Measurements from ENCODE around the gene ZNF33B.
A peak's percentile ranks its signal among the peaks of the same experiment; 100 is the strongest.
"Not testable (repeated sequence)": the region's sequence is repeated elsewhere in the genome, so short reads cannot be mapped to it uniquely, and the experiment has no call there.

ZNF33B gene

DNA sequence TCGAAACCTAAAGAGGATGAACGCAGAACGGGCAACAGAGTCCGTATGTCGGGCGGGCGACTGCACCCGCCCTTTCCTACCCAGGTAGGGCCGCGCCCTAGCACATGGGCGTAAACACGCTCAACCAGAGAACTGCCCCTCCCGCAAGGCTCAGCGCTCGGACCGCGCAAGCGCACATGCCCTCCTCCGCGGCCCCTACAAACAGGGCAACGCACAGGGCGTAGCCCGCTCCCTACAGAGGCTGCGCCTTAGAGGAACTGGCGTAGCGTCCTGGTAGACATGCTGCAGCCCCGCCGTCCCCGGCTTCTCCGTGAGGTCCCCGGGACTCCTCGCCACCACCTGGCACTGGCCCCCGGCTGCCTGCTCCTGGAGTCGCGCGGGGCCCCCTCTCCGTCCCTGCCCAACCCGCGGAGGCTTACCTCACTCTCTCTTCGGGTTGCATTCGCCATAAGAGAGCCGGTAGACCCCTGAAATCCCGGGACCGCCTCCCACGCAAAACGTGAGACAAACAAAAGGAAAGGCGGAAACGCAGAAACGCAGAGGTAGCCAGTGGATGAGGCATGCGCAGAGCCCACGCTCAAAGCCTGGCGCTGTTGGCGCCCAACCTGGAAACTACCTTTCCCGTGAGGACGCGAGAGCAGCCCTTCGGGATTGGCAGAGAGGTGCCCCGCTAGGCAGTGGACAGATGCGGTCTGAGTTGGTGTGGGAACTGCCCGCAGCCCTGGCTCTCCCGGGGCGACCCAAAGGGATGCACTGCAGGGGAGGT, at the start of gene ZNF33B:
ZNF33B (minus strand) TSS at position 516 of the 766 bp plus-strand sequence. CDS start 1,642 bp downstream, outside the sequence.
- DNase-seq (ENCODE audit: low read depth): peak; percentile 78

DNA sequence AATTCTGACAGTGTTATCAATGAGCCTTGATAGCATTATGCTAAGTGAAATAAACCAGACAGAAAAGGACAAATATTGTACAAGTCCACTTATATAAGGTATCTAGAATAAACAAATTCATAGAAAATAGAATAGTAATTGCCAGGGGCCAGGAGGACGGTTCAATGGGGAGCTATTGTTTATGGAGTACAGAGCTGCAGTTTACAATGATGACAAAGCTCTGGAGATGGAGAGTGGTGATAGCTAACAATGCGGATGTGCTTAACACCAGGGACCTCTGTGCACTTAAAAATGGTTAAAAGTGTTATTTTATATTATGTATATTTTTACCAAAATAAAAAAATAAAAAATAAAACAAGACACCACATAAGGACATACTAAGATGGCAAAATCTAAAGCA, 46.1 kb upstream of the ZNF33B start:
- DNase-seq (ENCODE audit: low read depth): no peak

DNA sequence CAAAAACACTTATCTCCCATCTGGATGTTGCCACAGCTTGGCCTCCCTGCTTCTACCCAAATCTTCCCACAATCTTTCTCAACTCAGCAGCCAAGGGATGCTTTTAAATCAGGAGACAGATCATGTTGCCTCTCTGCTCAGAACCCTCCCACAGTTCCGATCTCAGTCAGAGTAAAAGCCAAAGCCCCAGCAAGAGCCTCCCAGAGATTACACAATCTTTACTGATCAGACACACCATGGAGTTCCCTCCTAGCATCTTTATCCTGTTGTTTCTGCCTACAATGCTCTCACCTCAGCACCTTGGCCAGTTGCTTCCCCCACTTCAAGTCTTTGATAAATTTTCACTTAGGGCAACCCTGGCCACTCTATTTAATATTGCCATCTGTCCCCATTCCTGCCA, 41.9 kb upstream of the ZNF33B start:
- no peak for DNase-seq (ENCODE audit: low read depth)

DNA sequence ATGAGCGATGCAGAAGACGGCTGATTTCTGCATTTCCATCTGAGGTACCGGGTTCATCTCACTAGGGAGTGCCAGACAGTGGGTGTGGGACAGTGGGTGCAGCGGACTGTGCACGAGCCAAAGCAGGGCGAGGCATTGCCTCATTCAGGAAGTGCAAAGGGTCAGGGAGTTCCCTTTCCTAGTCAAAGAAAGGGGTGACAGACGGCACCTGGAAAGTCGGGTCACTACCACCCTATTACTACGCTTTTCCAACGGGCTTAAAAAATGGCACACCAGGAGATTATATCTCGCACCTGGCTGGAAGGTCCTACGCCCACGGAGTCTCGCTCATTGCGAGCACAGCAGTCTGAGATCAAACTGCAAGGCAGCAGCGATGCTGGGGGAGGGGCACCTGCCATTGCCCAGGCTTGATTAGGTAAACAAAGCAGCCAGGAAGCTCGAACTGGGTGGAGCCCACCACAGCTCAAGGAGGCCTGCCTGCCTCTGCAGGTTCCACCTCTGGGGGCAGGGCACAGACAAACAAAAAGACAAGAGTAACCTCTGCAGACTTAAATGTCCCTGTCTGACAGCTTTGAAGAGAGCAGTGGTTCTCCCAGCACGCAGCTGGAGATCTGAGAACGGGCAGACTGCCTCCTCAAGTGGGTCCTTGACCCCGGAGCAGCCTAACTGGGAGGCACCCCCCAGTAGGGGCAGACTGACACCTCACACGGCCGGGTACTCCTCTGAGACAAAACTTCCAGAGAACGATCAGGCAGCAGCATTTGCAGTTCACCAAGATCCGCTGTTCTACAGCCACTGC, 27.0 kb upstream of the ZNF33B start:
- not testable (repeated sequence) for DNase-seq (ENCODE audit: low read depth)

DNA sequence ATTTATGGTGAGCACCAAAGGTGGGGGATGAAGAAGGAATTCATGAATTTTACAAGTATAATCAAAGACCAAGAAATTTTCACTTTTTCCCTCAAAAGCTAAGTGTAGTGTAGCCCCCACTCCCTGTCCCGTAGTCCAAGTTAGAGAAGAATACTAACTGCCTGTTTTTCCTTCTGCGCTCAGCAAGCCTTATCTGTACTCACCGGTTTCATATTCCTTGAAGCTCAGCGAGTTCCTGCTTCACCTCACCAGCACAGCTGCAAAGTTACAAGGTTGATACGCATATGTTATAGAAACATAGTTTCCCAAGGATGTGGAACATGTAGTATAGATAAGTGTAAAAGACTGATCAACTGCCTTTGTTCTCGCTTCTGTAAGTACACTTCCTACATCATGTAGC, 16.0 kb upstream of the ZNF33B start:
- DNase-seq (ENCODE audit: low read depth): no peak

DNA sequence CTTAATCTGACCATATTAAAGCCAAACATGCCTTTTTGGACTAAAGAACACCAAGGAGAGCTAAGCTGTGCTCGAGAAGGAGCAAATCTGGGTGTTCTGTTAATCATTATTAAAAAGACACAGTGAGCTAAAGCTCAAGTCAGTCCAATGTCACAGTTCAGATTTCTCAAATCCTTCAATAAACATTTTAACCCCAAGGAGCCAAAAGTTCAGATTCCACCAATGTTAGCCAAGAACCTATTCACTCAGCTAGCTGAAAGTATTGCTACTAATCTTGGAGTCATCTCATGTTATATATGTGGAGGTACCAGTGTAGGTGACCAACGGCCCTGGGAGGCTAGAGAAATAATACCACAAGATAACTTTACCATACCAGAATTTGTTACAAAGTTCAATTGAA, 14.5 kb upstream of the ZNF33B start:
- DNase-seq (ENCODE audit: low read depth): no peak

DNA sequence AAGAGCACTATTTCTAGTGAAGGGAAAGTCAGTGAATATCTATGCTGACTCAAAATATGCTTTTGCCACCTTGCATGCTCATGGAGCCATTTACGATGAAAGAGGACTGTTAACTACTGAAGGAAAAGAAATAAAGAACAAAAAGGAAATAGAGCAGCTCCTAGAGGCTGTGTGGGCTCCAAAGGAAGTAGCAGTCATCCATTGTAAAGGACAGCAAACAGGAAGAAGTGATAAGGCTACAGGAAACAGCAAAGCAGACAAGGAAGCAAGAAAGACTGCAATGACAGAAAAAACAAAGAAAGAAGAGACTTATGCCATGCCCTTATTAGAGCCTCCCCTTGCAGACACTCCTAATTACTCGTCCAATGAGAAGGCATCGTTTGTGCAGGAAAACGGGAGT, 12.0 kb upstream of the ZNF33B start:
- DNase-seq (ENCODE audit: low read depth): no peak

DNA sequence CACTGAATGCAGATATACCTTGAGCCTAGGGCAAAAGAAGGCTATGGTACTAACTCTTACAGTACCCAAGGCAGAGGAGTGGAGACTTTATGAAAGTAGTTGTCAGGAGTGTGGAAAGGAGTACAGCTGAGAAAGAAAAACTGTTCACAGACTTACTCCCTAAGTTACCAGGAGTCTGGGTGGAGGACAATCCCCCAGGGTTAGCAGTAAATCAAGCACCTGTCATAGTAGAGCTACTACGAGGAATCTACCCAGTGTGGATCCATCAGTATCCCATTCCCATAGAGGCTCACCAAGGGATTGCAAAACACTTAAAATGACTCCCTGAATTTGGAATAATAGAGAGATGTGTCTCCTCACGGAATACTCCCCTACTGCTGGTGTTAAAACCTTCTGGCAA, 10.1 kb upstream of the ZNF33B start:
- no peak for DNase-seq (ENCODE audit: low read depth)

DNA sequence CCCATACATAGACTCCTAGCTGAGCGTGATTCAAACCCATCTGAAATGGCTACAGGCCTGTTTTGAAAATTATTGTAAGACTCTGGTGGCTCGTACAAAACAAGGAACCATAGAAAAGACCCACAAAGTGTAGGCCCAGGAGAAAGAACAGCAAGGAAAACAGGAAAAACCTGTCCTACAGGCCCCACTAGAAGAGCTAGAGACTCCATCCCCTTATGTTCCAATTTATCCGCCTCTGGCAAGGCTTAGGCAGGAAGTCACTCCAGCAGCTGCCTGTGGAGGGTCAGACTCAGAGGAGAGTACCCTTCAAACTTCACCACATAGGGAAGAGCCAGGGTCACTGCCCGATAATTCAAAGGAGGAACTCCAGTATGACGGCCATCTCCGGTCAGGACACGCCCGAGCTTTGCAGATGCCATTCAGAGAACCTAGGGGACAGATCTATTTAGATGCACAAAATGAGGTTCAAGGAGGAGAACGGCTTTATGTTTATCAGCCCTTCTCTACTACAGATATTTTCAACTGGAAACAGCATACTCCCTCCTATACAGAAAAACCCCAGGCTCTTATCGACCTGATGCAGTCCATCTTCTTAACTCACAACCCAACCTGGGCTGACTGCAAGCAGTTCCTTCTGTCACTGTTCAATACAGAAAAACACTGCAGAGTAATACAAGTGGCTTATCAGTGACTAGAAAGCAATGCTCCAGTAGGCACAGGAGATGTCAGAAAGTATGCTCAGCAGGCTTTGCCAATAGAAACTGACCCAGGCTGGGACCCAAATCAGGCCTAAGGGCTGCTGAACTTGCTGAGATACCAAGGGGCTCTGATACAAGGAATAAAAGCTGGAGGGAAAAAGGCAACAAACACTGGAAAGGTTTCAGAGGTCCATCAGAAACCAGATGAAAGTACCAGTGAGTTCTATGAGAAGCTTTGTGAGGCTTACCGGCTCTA, 8.6 kb upstream of the ZNF33B start:
- no peak for DNase-seq (ENCODE audit: low read depth)

DNA sequence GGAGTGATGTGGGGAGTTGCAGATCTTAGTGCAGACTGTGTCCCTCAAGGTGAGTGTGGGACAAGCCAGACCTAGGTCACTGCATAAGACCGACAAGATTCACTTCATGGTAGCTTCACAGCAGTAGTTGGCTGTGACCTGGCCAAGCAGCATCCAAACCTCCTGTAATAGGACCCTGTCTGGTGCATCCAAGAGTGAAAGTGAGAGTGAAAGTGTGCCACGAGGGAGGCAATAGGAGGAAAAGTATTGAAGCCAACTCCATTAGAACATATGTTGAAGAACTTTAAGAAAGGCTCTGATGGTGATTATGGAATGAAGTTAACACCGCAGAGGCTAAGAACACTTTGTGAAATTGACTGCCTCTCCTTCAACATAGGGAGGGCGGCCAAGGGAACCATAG, 7.8 kb upstream of the ZNF33B start:
- no peak for DNase-seq (ENCODE audit: low read depth)

DNA sequence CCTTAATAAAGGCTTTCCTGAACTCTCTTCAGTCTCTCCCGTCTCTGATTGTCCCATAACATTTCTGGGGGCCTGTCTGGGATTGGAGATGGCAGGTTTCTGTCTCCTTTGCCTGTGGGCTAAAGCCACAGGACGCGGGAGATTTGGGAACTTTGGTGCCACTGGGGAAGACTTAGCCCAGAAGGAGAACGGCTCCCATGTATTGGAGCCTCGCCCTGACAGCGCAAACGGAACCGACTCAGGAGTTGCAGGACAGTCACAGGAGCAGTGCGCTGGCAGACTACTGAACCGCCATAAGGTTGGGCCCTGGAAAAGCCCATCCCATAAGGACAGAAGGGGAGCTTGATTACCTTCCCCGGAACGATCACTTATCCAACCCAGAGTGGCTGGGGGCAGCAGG, 7.1 kb upstream of the ZNF33B start:
- no peak for DNase-seq (ENCODE audit: low read depth)

DNA sequence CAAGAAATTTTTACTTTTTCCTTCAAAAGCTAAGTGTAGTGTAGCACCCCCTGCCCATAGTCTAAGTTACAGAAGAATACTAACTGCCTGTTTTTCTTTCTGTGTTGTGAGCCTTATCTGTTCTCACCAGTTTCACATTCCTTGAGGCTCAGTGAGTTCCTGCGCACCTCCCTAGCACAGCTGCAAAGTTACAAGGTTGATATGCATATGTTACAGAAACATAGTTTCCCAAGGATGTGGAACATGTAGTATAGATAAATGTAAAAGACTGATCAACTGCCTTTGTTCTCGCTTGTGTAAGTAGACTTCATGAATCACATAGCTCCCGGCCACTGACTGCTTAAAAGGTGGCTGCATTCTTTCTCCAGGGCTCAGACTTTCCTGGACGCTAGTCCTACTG, 6.7 kb upstream of the ZNF33B start:
- DNase-seq (ENCODE audit: low read depth): no peak

DNA sequence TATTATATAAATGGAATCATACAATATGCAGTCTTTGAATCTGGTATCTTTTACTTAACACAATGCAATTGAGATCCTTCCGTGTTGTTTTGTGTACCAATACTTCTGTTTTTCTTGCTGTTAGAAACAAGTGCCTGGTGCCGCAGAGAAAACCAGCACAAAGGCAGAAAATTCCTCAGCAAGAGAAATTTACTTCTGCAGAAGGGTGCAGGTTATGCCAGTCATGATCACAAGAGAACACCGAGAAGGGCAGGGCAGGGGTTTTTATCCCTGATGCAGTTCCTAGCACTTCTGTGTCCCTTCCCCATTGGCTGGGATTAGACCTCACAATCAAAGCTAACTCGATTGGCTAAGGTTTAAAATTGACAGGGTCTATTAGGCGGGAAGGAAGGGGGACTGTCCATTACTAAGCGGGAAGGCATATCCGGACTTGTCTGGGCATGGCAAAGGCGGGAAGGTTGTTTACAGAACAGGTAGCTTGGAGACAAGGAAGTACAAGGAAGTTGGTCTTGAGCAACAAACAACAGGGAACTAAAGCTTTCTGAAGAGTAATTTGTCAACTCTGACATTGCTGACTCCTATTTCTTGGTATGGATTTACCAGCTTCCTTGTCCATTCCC, 2.4 kb upstream of the ZNF33B start:
- DNase-seq (ENCODE audit: low read depth): no peak

DNA sequence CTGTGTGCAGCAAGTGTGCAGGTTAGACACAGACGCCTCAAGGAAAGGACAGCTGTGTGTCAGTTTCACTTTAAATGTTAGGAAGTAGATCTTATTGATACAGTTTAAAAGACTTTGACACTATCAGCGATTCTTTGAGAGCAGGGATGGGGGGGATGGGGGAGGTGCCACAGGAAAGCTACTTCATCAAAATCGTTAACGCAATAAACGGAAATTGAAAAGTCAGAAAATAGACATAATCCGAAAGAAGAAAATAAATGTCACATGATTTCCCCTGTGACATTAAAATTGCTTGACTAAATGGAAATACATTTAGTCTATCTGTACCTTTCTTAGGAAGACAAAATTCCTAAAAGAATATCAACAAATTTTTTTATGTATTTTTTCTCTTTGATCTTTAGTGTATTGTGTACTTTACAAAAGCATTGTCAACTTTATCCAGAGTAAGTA, 476 bp upstream of the ZNF33B start:
- DNase-seq (ENCODE audit: low read depth): no peak

DNA sequence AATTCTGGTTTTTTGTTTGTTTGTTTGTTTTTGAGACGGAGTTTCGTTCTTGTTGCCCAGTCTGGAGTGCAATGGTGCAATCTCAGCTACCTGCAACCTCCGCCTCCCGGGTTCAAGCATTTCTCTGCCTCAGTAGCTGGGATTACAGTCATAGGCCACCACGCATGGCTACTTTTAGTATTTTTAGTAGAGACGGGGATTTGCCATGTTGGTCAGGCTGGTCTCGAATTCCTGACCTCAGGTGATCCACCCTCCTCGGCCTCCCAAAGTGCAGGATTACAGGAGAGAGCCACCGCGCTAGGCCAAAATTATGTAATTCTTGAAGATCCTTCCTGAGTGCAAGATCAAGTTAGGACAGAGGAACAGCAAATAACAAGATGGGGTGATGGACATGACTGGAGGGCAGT, 719 bp downstream of the ZNF33B start:
- DNase-seq (ENCODE audit: low read depth): no peak

DNA sequence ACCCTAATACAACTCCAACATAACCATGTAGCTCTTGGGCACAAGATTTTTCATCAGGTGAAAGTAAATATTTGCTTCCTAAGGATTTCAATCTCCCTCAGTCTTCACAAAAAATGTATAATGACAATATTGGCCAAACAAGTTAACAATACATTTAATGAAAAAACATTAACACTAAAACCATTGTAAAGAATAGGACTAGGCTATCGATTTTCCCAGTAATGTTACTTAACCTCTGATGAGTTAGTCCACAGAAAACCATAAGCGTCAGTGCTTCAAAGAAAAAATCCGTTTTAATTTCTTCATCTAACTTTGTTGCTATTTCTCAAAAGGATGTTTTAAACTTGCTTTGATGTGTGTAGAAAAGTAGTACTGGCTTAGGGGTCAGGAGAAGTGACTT, 1.2 kb downstream of the ZNF33B start:
- no peak for DNase-seq (ENCODE audit: low read depth)

DNA sequence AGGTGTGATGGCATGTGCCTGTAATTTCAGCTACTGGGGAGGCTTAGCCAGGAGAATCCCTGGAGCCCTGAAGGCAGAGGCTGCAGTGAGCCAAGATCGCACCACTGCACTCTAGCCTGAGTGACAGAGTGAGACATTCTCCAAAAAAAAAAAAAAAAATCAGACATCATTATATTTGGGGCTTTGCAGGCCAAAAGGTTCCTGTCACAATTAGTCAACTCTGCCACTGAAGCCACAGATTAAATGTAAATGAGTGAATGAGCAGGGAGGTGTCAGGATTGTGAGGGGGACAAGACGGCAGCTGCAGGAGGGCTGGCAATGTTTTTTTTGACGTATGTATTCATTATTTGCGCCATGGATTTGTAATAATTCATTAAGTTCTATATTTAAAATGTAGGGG, 3.3 kb downstream of the ZNF33B start:
- no peak for DNase-seq (ENCODE audit: low read depth)

DNA sequence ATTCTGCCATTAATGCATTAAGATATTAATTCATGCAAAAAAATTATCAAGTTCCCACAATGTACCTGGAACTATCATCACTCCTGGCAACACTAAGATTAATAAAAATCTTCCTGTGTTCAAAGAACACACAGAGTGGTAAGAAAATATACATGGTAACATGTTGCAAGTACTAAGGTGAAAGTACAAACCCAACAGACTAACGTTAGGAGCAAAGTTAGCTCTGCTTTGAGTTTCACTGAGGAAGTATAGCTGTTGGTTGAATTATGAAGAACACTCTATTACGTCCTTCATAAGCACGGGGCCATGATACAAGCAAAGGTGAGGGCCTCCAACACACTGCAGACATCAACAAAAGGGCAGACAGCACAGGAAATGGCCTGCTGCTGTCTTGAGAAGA, 5.8 kb downstream of the ZNF33B start:
- no peak for DNase-seq (ENCODE audit: low read depth)

DNA sequence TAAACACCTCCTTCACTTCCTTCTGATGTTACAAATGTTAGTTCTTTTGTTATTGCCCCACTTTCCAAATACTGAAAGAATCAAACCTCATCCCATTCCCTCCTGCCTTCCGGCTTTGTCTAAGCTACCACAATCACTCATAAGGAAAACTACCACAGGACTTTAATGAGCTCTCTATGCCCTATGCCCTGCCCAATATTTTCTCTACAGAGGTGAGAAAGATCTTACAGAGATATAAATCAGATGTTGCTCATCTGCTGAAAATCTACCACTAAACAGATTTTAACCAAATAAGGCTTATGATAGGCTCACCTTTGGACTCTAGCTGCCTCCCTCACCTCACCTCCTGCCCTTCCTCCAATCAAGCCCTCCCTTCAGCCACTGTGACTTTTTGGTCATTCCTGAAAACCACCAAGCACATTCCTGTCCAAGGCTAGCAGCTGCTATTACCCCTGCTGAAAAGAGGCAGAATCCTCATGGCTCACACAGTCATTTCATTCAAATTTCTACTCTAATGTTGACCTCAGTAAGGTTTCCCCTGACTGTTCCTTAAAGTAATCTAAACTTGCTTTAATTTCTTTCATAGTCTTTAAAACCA, 7.7 kb downstream of the ZNF33B start:
- DNase-seq (ENCODE audit: low read depth): no peak

DNA sequence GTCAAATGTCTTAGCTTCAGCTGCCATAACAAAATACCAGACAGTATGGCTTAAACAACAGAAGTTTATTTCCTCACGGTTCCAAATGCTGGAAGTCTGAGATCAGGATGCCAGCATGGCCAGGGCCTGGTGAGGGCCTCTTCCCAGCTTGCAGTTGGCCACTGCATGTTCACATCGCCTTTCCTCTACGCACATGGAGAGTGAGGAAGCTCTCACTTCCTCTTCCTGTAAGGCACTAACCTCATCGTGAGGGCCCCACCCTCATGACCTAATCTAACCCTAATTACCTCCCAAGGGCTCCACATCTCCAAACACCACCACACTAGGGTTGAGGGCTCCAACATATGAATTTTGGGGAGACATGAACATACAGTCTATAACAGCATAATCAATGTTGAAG, 14.4 kb downstream of the ZNF33B start:
- DNase-seq (ENCODE audit: low read depth): no peak

DNA sequence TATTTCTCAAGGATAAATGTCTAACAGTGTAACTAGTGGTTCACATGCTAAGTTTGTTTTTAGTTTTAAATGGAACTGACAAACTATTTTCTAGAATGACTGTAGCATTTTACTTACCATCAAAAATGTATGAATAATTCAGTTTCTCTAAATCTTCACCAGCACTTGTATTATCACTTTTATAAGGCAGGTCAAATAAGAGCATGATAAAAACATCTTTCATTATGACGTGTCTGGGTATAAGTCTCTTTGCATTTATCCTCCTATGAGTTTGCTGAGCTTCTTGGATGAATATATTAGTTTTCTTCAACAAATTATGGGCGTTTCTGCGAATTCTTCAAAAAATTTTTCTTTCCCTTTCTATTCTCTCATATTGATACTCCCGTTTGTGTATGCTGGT, 19.9 kb downstream of the ZNF33B start:
- no peak for DNase-seq (ENCODE audit: low read depth)

DNA sequence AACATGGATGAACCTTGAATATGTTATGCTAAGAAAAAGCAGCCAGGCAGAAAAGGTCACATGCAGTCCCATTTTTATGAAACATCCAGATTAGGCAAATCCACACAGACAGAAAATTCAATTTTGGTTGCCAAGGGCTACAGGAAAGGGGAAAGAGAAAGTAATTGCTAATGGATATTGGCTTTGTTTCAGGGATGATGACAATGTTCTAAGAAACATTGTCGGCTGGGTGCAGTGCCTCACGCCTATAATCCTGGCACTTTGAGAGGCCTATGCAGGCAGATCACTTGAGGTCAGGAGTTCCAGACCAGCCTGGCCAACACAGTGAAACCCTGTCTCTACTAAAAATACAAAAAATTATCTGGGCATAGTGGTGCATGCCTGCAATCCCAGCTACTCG, 23.0 kb downstream of the ZNF33B start:
- DNase-seq (ENCODE audit: low read depth): no peak

Data from GM04504 (cell line).